HEK293 (cell line): ENCODE results near the gene DIS3L2.

Experiments
- CTCF ChIA-PET: fragments of 350-600 bp; formaldehyde crosslinking; extraction: SDS; loops from one replicate; lab custom pipeline; 2021; ENCODE audit warnings: antibody characterized with exemption; lab: Yijun Ruan, JAX
- POLR2A ChIA-PET: fragments of 300-600 bp; formaldehyde crosslinking; extraction: SDS; loops from one replicate; lab custom pipeline; 2020; ENCODE audit warnings: antibody characterized with exemption, inconsistent platforms; lab: Yijun Ruan, JAX
- H3K27ac ChIP-seq: fragments of 200-500 bp; sonication (Bioruptor generic); 2 replicates; pipeline ENCODE4 v1.5.1; 2014; ENCODE audit warnings: low read depth, low read length, control low read depth, inconsistent platforms; ENCODE audit errors: extremely low read depth
- H3K36me3 ChIP-seq, 2 experiments: fragments of 200-500 bp in 1 of 2; sonication (Bioruptor generic) in 1 of 2; 1 replicate in 1 of 2; 2 replicates in 1 of 2; pipeline ENCODE4 v1.5.1; 2014 to 2017; ENCODE audit warnings: inconsistent platforms in 2 of 2, low read length in 2 of 2; ENCODE audit not compliant: control insufficient read depth in 2 of 2, insufficient read depth in 1 of 2
- H3K4me1 ChIP-seq: fragments of 200-500 bp; sonication (Bioruptor generic); 2 replicates; pipeline ENCODE4 v1.5.1; 2014; ENCODE audit warnings: mild to moderate bottlenecking, low read length, inconsistent platforms; ENCODE audit not compliant: control insufficient read depth, insufficient read depth
- H3K4me3 ChIP-seq: 2 replicates; pipeline ENCODE4 v1.5.1; 2011; ENCODE audit warnings: low read depth, mild to moderate bottlenecking, control low read depth, low read length, moderate library complexity
- H3K9me3 ChIP-seq: fragments of 200-500 bp; sonication (Bioruptor generic); 2 replicates; pipeline ENCODE4 v1.5.1; 2014; ENCODE audit warnings: low read depth, low read length, inconsistent platforms; ENCODE audit not compliant: control insufficient read depth, insufficient read depth
- HOXA7 ChIP-seq: sonication (generic); formaldehyde crosslinking; IDR thresholded peaks from 2 replicates; pipeline ENCODE4 v1.8.1; 2022; ENCODE audit warnings: missing genetic modification reagents, borderline replicate concordance
- KLF10 ChIP-seq: fragments of 450-650 bp; IDR thresholded peaks from 2 replicates; pipeline ENCODE4 v1.5.1; 2018; ENCODE audit warnings: missing biosample characterization, mild to moderate bottlenecking, missing genetic modification characterization
- PBX3 ChIP-seq: sonication (generic); formaldehyde crosslinking; IDR thresholded peaks from 2 replicates; pipeline ENCODE4 v1.8.1; 2022; ENCODE audit warnings: mild to moderate bottlenecking, moderate library complexity, missing genetic modification reagents
- SCRT2 ChIP-seq: fragments of 450-650 bp; formaldehyde crosslinking; IDR thresholded peaks from 2 replicates; pipeline ENCODE4 v1.5.1; 2016; ENCODE audit warnings: missing biosample characterization, missing genetic modification characterization
- SP7 ChIP-seq: fragments of 450-650 bp; formaldehyde crosslinking; IDR thresholded peaks from 2 replicates; pipeline ENCODE4 v1.5.1; 2016; ENCODE audit warnings: missing biosample characterization, missing genetic modification characterization
- YY2 ChIP-seq: fragments of 450-650 bp; formaldehyde crosslinking; IDR thresholded peaks from 2 replicates; pipeline ENCODE4 v1.5.1; 2016; ENCODE audit warnings: missing biosample characterization, missing genetic modification characterization
- ZBTB20 ChIP-seq: fragments of 450-650 bp; formaldehyde crosslinking; IDR thresholded peaks from 2 replicates; pipeline ENCODE4 v1.5.1; 2016; ENCODE audit warnings: missing biosample characterization, missing genetic modification characterization
- ZBTB21 ChIP-seq: fragments of 450-650 bp; formaldehyde crosslinking; IDR thresholded peaks from 2 replicates; pipeline ENCODE4 v1.5.1; 2017; ENCODE audit warnings: missing biosample characterization, missing genetic modification characterization
- ZBTB8A ChIP-seq: fragments of 450-650 bp; formaldehyde crosslinking; IDR thresholded peaks from 2 replicates; pipeline ENCODE4 v1.5.1; 2016; ENCODE audit warnings: missing biosample characterization, missing genetic modification characterization
- ZNF133 ChIP-seq: fragments of 450-650 bp; formaldehyde crosslinking; IDR thresholded peaks from 2 replicates; pipeline ENCODE4 v1.5.1; 2016; ENCODE audit warnings: missing biosample characterization, missing genetic modification characterization
- ZNF2 ChIP-seq: fragments of 450-650 bp; formaldehyde crosslinking; IDR thresholded peaks from 2 replicates; pipeline ENCODE4 v1.5.1; 2016; ENCODE audit warnings: missing biosample characterization, missing genetic modification characterization
- ZNF239 ChIP-seq: fragments of 450-650 bp; formaldehyde crosslinking; IDR thresholded peaks from 2 replicates; pipeline ENCODE4 v1.5.1; 2016; ENCODE audit warnings: missing biosample characterization, missing genetic modification characterization
- ZNF292 ChIP-seq: fragments of 450-650 bp; formaldehyde crosslinking; IDR thresholded peaks from 2 replicates; pipeline ENCODE4 v1.5.1; 2016; ENCODE audit warnings: low read depth, missing biosample characterization, missing genetic modification characterization, borderline replicate concordance
- ZNF341 ChIP-seq: fragments of 450-650 bp; formaldehyde crosslinking; IDR thresholded peaks from 2 replicates; pipeline ENCODE4; 2016; ENCODE audit warnings: low read depth, missing biosample characterization, missing genetic modification characterization
- ZNF350 ChIP-seq: fragments of 450-650 bp; formaldehyde crosslinking; IDR thresholded peaks from 2 replicates; pipeline ENCODE4 v1.5.0; 2017; ENCODE audit warnings: missing biosample characterization, mild to moderate bottlenecking, missing genetic modification characterization
- ZNF366 ChIP-seq: fragments of 450-650 bp; formaldehyde crosslinking; conservative IDR thresholded peaks from 2 replicates; pipeline ENCODE4 v1.5.1; 2016; ENCODE audit warnings: missing biosample characterization, missing genetic modification characterization
- ZNF473 ChIP-seq: fragments of 450-650 bp; formaldehyde crosslinking; IDR thresholded peaks from 2 replicates; pipeline ENCODE4 v1.5.1; 2017; ENCODE audit warnings: missing biosample characterization, missing genetic modification characterization
- ZNF48 ChIP-seq: fragments of 450-650 bp; formaldehyde crosslinking; IDR thresholded peaks from 2 replicates; pipeline ENCODE4 v1.5.1; 2016; ENCODE audit warnings: missing biosample characterization, missing genetic modification characterization
- ZNF530 ChIP-seq: fragments of 450-650 bp; formaldehyde crosslinking; IDR thresholded peaks from 2 replicates; pipeline ENCODE4 v1.5.1; 2016; ENCODE audit warnings: low read depth, missing biosample characterization, missing genetic modification characterization
- ZNF561 ChIP-seq: fragments of 450-650 bp; IDR thresholded peaks from 2 replicates; pipeline ENCODE4 v1.5.1; 2018; ENCODE audit warnings: missing biosample characterization, missing genetic modification characterization, borderline replicate concordance
- ZNF571 ChIP-seq: fragments of 450-650 bp; formaldehyde crosslinking; IDR thresholded peaks from 2 replicates; pipeline ENCODE4 v1.5.0; 2017; ENCODE audit warnings: missing biosample characterization, missing genetic modification characterization
- ZNF585B ChIP-seq: fragments of 450-650 bp; formaldehyde crosslinking; IDR thresholded peaks from 2 replicates; pipeline ENCODE4 v1.5.1; 2016; ENCODE audit warnings: missing biosample characterization, missing genetic modification characterization
- ZNF596 ChIP-seq: fragments of 450-650 bp; IDR thresholded peaks from 2 replicates; pipeline ENCODE4 v1.5.0; 2018; ENCODE audit warnings: missing biosample characterization, mild to moderate bottlenecking, missing genetic modification characterization, moderate library complexity
- ZNF600 ChIP-seq: fragments of 450-650 bp; formaldehyde crosslinking; IDR thresholded peaks from 2 replicates; pipeline ENCODE4 v1.5.1; 2016; ENCODE audit warnings: missing biosample characterization, missing genetic modification characterization
- ZNF626 ChIP-seq: fragments of 450-650 bp; sonication (Bioruptor Pico); formaldehyde crosslinking; IDR thresholded peaks from 2 replicates; pipeline ENCODE4 v1.5.1; 2018; ENCODE audit warnings: missing biosample characterization, missing genetic modification characterization, inconsistent platforms
- ZNF629 ChIP-seq: fragments of 450-650 bp; formaldehyde crosslinking; IDR thresholded peaks from 2 replicates; pipeline ENCODE4 v1.5.1; 2017; ENCODE audit warnings: missing biosample characterization, missing genetic modification characterization
- ZNF658 ChIP-seq: fragments of 450-650 bp; formaldehyde crosslinking; IDR thresholded peaks from 2 replicates; pipeline ENCODE4; 2016; ENCODE audit warnings: missing biosample characterization, missing genetic modification characterization
- ZNF747 ChIP-seq: fragments of 450-650 bp; formaldehyde crosslinking; IDR thresholded peaks from 2 replicates; pipeline ENCODE4 v1.5.1; 2016; ENCODE audit warnings: missing biosample characterization, missing genetic modification characterization
- ZNF777 ChIP-seq: fragments of 450-650 bp; formaldehyde crosslinking; IDR thresholded peaks from 2 replicates; pipeline ENCODE4 v1.5.1; 2017; ENCODE audit warnings: missing biosample characterization, missing genetic modification characterization, borderline replicate concordance
- ZNF830 ChIP-seq: fragments of 450-650 bp; IDR thresholded peaks from 2 replicates; pipeline ENCODE4 v1.5.0; 2018; ENCODE audit warnings: missing biosample characterization, missing genetic modification characterization, low read depth, mild to moderate bottlenecking, moderate library complexity
- ZNF843 ChIP-seq: fragments of 450-650 bp; formaldehyde crosslinking; IDR thresholded peaks from 2 replicates; pipeline ENCODE4 v1.5.1; 2016; ENCODE audit warnings: missing biosample characterization, missing genetic modification characterization
- ZSCAN16 ChIP-seq: fragments of 450-650 bp; formaldehyde crosslinking; IDR thresholded peaks from 2 replicates; pipeline ENCODE4 v1.5.1; 2016; ENCODE audit warnings: missing biosample characterization, missing genetic modification characterization
- ZSCAN23 ChIP-seq: fragments of 450-650 bp; formaldehyde crosslinking; IDR thresholded peaks from 2 replicates; pipeline ENCODE4 v1.5.1; 2016; ENCODE audit warnings: missing biosample characterization, missing genetic modification characterization

DIS3L2 gene

GRCh38 chr2:232134939-232135338 is 173.4 kb downstream of the DIS3L2 start (continued):
- TF ChIP-seq ZBTB8A (tag by site-specific recombination), result no peak
- TF ChIP-seq ZBTB21 (tag by site-specific recombination), result no peak

GRCh38 chr2:232137356-232138147 is 176.0 kb downstream of the DIS3L2 start:
- Histone ChIP-seq H3K4me1 (no peaks in the 10 kb centered on the region), H3K27ac (no peak overlapping the region), H3K9me3 (no peaks in the 10 kb centered on the region), H3K36me3 (peaks cover 0 to 7% of the 10 kb centered on the region in 2 experiments; a peak in 1 of 3 replicates), H3K4me3 (no peak overlapping the region)
- CTCF ChIA-PET, result interaction anchor here (0.6 to 1.9 kb wide), 3 partner anchors 212 to 276 kb away, joined by 5 to 6 read pairs (median 5); no protein-coding TSS in a partner anchor
- TF ChIP-seq HOXA7 (CRISPR knock-in tag) (no peak), ZNF747 (no peak), ZNF366 (tag by site-specific recombination) (no peak), ZNF350 (tag by site-specific recombination) (no peak), YY2 (tag by site-specific recombination) (no peak), ZSCAN23 (tag by site-specific recombination) (no peak)
- POLR2A ChIA-PET, result interaction anchor here (0.6 kb wide), 1 partner anchor 83 kb away, joined by 6 read pairs; no protein-coding TSS in a partner anchor

DNA sequence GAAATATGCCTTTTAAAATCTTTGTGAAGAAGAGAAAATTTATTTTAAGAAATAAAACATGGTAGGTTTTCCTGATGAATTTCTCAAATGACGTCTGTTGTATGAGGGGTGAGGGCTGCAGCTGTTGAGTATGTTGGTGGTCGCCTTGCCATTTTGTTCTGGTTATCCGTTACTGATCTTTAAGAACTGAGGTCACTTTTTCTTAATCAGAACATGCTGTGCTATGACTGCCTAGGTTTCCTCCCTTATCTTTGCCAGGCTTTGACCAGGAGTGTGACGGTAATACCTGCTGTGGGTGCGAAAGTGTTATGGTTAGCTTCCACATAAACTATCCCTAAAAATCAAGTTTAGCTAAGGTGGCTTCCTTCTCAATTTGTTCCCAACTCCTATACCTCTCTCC is 176.9 kb downstream of the DIS3L2 start:
- Histone ChIP-seq H3K4me3 (no peak overlapping the region), H3K4me1 (no peaks in the 10 kb centered on the region), H3K27ac (no peak overlapping the region), H3K36me3 (no peaks in the 10 kb centered on the region), H3K9me3 (no peaks in the 10 kb centered on the region)
- ChIA-PET CTCF (interaction anchor here (1.1 to 5.2 kb wide), 3 partner anchors 211 to 238 kb away, joined by 5 to 85 read pairs (median 6); partner anchors contain the start of gene NPPC), POLR2A (no interaction called here)
- TF ChIP-seq ZNF600 (tag by site-specific recombination), result no peak
- no peak for TF ChIP-seq ZNF341
- no peak for TF ChIP-seq ZNF530 (tag by site-specific recombination)
- TF ChIP-seq ZNF239 (tag by site-specific recombination), result no peak
- no peak for TF ChIP-seq KLF10 (tag by site-specific recombination)
- no peak for TF ChIP-seq ZSCAN16 (tag by site-specific recombination)
- no peak for TF ChIP-seq YY2 (tag by site-specific recombination)
- no peak for TF ChIP-seq ZNF830 (tag by site-specific recombination)
- no peak for TF ChIP-seq ZNF48 (tag by site-specific recombination)
- TF ChIP-seq ZNF585B (tag by site-specific recombination), result no peak
- no peak for TF ChIP-seq ZNF2

GRCh38 chr2:232139171-232139594 is 177.7 kb downstream of the DIS3L2 start:
- H3K36me3 ChIP-seq, result no peaks in the 10 kb centered on the region
- H3K9me3 ChIP-seq, result no peaks in the 10 kb centered on the region
- no peak overlapping the region for H3K27ac ChIP-seq
- H3K4me1 ChIP-seq, result no peaks in the 10 kb centered on the region
- H3K4me3 ChIP-seq, result no peak overlapping the region
- CTCF ChIA-PET, result interaction anchor here (0.7 to 5.2 kb wide), 4 partner anchors 212 to 239 kb away, joined by 4 to 85 read pairs (median 6); partner anchors contain the start of gene NPPC
- POLR2A ChIA-PET, result no interaction called here
- no peak for TF ChIP-seq ZNF777 (tag by site-specific recombination)
- TF ChIP-seq ZNF843, result no peak
- TF ChIP-seq ZNF48 (tag by site-specific recombination), result no peak
- TF ChIP-seq ZNF561 (tag by site-specific recombination), result no peak
- no peak for TF ChIP-seq ZNF571 (tag by site-specific recombination)
- TF ChIP-seq ZNF629 (tag by site-specific recombination), result no peak
- no peak for TF ChIP-seq ZBTB20 (tag by site-specific recombination)
- TF ChIP-seq ZNF658 (tag by site-specific recombination), result no peak
- TF ChIP-seq SCRT2 (tag by site-specific recombination), result no peak
- no peak for TF ChIP-seq ZNF473 (tag by site-specific recombination)
- no peak for TF ChIP-seq ZNF596
- TF ChIP-seq SP7 (tag by site-specific recombination), result no peak
- TF ChIP-seq ZNF133 (tag by site-specific recombination), result no peak
- TF ChIP-seq ZNF292 (tag by site-specific recombination), result no peak
- no peak for TF ChIP-seq ZNF626 (tag by site-specific recombination)
- no peak for TF ChIP-seq PBX3 (CRISPR knock-in tag)
